Stimulated activated CD8-positive, alpha-beta memory T cell treated with anti-CD3 and anti-CD28 coated beads, Interleukin-4, amount 100 ng/mL, for 4 hours (primary cell): ENCODE results near the gene UBR4.

Experiments
- DNase-seq, 2 donors: peaks; one replicate each; pipeline ENCODE4 v3.0.0-alpha.2; 2020; ENCODE audit warnings: low read depth in 2 of 2, low spot score in 1 of 2

The UBR4 gene

DNA sequence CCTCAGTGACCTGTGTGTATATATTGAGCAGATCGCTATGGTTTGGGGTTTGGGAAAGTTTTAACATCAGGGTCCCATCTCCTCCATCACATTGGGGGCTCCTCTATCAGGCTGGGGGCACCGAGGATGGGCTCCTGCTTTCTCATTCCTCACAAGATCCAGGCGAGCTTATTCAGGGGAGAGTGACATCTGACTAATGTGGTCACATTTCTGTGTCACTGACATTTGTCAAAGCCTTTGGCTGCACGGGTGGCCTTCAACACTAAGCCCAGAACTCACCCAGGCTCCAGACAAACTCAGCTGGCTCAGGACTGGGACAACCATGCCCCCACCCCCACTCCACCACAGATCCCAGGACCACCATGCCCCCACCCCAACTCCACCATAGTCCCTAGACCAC is 150.3 kb downstream of the UBR4 start:
- DNase-seq = no peak

- no peak for DNase-seq
These were observed 151.6 kb downstream of the UBR4 start for GRCh38 chr1:19058476-19058797.

GRCh38 chr1:19057784-19058475 is 152.1 kb downstream of the UBR4 start:
- no peak for DNase-seq

GRCh38 chr1:19057182-19057779 is 152.8 kb downstream of the UBR4 start:
- DNase-seq = no peak

- DNase-seq = no peak
These were observed 154.4 kb downstream of the UBR4 start for GRCh38 chr1:19055701-19056100.

GRCh38 chr1:19055001-19055400 is 155.1 kb downstream of the UBR4 start:
- DNase-seq = no peak

- no peak for DNase-seq
These were observed 155.8 kb downstream of the UBR4 start for GRCh38 chr1:19054216-19054615.

DNA sequence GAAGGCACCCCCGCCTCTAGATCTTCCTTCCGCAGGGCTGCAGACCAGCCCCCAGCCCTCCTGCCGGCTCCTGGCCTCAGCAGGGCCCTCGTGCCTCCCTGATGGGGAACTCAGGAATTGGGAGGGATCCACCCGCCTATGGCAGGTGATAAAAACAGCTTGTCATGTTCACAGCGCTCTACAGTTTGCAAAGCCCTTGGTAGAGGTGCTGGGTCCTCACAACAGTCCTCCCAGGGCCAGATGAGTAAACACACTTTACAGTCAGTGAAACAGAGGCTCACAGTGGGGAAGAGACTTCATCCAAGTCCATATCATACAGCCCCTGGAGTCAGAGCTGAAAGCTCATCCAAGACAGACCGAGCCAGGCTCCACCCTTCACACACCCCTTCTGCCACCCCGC is 156.6 kb downstream of the UBR4 start:
- no peak for DNase-seq

GRCh38 chr1:19049798-19050197 is 160.3 kb downstream of the UBR4 start:
- no peak for DNase-seq

- DNase-seq = no peak
These were observed 160.8 kb downstream of the UBR4 start for GRCh38 chr1:19049128-19049768.

DNA sequence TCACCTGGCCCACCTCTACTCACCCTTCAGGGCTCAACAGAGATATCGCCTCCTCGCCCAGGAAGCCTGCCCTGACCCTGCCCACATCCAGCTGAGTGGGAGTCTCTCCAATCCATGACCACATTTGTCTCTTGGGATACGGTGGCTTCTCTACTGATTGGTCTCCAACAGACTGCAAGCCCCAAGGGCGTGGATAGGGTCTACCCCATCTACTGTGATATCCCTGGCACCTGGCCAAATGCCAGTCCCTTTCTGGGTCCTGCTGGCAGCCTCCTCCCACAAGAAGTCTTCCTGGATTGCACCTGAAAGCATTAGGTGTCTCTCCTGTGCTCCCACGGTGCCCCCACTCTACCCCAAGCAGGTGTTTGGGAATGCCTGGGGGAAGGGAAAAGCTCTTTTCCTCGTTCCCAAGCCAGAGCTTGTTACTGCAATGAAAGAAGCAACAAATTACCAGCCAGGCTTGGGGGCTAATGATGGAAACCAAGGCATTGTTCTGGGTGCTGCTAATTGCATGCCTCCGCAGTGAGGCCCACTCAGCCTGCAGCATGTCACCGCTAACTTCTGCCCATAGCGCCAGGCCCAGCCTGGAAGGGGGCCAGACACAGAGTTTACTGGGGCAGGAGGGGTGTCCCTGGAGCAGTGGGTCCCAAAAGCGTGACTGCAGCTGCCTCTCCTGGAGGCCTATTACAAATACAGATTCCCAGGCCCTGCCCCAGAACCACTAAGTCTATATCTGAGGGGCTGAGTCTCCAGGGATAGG is 162.9 kb downstream of the UBR4 start:
- no peak for DNase-seq

- DNase-seq = no peak
These were observed 163.9 kb downstream of the UBR4 start for GRCh38 chr1:19045898-19046880.

- DNase-seq = no peak
These were observed 164.9 kb downstream of the UBR4 start for GRCh38 chr1:19044975-19045831.

GRCh38 chr1:19044471-19044870 is 165.6 kb downstream of the UBR4 start:
- DNase-seq = no peak

DNA sequence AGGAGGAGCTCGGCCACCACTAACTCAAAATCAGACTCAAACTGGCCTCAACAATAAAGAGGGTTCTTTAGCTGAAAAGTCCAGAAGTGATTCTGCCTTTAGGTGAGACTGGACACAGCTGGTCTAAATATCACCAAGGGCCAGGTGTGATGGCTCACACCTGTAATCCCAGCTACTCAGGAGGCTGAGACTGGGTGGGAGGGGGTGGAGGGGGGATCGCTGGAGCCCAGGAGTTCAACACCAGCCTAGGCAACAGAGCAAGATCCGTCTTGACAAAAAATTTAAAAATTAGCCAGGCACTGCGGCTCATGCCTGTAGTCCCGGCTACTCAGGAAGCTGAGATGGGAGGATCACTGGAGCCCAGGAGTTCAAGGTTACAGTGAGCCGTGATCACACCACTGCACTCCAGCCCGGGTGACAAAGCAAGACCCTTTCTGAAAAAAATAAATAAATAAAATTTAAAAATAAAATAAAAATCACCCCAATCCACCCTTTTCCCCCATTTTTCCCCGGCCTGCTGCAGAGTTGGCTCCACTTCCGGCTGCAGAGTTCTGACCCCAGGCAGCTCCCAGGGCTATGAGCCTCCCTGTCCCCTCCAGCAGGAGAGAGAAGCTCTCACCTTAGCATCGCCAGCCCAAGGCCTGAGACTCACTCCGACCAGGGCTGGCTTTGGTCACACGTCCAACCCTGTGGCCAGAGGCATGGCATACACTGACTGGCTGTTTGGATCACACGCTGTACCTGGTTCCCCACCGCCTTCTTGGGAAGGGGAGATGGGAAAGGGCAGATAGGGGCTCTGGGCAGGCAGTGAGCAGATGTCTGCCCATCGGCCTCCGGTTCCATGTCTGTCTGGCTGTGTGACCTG is 166.3 kb downstream of the UBR4 start:
- no peak for DNase-seq

DNA sequence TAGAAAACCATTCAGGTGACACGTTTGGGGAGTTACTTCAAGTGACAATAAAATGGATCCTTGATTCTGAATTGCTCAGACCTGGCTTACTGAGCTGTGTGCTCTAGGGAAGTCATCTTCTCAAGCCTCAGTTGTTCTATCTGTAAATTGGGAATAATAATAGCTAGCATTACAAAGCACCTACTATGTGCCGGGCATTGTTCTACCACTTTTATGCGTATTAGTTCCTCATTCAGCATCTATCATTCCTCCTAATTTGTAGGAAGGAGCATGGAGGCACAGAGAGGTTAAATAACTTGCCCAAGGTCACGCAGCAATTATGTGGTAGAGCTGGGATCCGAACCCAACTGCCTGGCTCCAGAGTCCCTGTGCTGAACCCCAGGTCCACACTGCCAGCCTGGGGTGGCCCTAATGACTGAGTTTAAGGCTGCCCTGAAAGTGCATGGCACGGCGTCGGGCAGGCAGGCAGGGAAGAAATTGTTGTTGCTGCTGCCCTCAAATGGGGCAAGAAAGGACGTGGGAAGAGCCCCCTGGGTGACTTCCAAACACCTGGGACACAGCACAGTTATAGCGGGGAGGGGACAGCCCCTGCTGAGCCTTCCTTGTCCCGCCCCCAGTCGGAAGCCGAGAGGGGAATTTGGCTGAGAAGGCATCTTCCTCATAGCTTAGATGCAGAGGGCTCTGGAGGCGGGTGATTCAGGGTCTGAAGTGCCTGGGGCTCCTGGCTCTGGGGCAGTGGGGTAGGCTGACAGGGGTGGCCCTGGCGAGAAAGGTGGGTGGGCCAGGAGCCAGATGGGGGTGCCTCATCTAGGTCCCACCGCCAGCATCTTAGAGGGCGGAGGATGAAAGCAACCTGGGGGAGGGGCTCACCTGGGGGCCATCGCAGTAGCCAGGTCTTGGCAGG is 167.1 kb downstream of the UBR4 start:
- DNase-seq = no peak

- no peak for DNase-seq
These were observed 169.9 kb downstream of the UBR4 start for GRCh38 chr1:19040010-19040680.
